Progenitor cell of endocrine pancreas (in vitro differentiated cells): ENCODE data around the gene TTC21B. TPM values are rescaled to one million over a fixed set of nuclear protein-coding genes. Genes with fewer than 3 reads are reported as not detected.

Experiments used
- DNase-seq: peaks from one replicate; pipeline ENCODE4 v3.0.0; 2021; ENCODE audit warnings: low spot score; ENCODE audit not compliant: unreplicated experiment
- H3K27ac Mint-ChIP-seq: 2 replicates; pipeline ENCODE4 v1.8.0; 2021; ENCODE audit warnings: mild to moderate bottlenecking, moderate library complexity, mixed read lengths
- H3K27me3 Mint-ChIP-seq: 2 replicates; pipeline ENCODE4 v1.8.0; 2021; ENCODE audit warnings: mixed read lengths
- H3K36me3 Mint-ChIP-seq: 2 replicates; pipeline ENCODE4 v1.8.0; 2022; ENCODE audit warnings: mixed read lengths; ENCODE audit not compliant: insufficient read depth
- H3K4me1 Mint-ChIP-seq: 2 replicates; pipeline ENCODE4 v1.8.0; 2021; ENCODE audit warnings: low read depth, mixed read lengths
- H3K4me3 Mint-ChIP-seq: 2 replicates; pipeline ENCODE4 v1.8.0; 2021; ENCODE audit warnings: low read depth, mild to moderate bottlenecking, moderate library complexity, mixed read lengths
- H3K9me3 Mint-ChIP-seq: 2 replicates; pipeline ENCODE4 v1.8.0; 2021; ENCODE audit warnings: low read depth, mixed read lengths
- CTCF ChIP-seq: fragments of 200-600 bp; sonication (generic); IDR thresholded peaks from one replicate; pipeline ENCODE4 v1.5.0; 2021; ENCODE audit warnings: antibody characterized with exemption, mild to moderate bottlenecking; ENCODE audit not compliant: unreplicated experiment
- total RNA-seq: library from RNA; stranded (reverse); gene quantifications from 2 replicates; pipeline ENCODE4 v1.2.1, GENCODE V29; 2021

The TTC21B gene
- total RNA-seq, 1 donor from 2014 or later: 34.5 TPM

DNA sequence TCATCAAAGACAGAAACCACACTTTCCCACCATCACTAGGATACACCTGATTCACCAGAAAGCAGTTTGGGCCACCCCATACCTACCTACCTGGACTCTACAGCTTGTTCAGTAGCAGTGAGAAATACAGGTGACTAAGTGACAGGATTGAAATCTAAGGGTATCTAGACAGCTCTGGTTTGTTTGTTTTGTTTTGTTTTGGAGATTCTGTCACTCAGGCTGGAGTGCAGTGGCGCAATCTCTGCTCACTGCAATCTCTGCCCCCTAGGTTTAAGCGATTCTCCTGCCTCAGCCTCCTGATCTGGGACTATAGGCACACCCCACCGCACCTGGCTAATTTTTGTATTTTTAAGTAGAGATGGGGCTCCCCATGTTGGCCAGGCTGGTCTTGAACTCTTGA lies 3.1 kb downstream of the TTC21B start:
- no peak overlapping the region for H3K27ac Mint-ChIP-seq
- DNase-seq: no peak
- H3K9me3 Mint-ChIP-seq: no peaks in the 10 kb centered on the region
- no peak for TF ChIP-seq CTCF
- H3K4me1 Mint-ChIP-seq: peaks cover 13% of the 10 kb centered on the region
- H3K36me3 Mint-ChIP-seq: peaks cover 10% of the 10 kb centered on the region
- no peaks in the 10 kb centered on the region for H3K27me3 Mint-ChIP-seq
- no peak overlapping the region for H3K4me3 Mint-ChIP-seq

DNA sequence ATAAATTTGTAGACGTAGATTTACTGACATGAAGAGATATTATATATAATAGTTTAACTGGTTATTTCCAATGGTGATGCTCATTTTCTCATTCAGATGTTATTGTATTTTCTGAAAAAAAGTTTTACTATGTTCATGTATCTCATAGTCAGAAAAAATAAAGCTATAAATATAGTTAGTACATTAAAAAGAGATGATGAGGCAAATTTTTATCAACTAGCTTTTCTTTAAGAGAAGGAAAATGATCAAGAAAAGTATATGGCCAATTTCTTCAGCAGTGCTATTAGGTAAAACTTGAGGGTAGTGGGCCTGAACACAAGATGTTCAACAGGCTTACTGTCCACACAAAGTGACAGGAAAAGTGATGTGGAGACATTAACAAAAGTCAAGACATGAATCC lies 11.7 kb downstream of the TTC21B start:
- Mint-ChIP-seq H3K4me3 (no peak overlapping the region), H3K9me3 (no peaks in the 10 kb centered on the region), H3K36me3 (peaks cover 26% of the 10 kb centered on the region), H3K4me1 (no peaks in the 10 kb centered on the region), H3K27me3 (no peaks in the 10 kb centered on the region), H3K27ac (no peak overlapping the region)
- TF ChIP-seq CTCF: no peak
- DNase-seq: no peak

DNA sequence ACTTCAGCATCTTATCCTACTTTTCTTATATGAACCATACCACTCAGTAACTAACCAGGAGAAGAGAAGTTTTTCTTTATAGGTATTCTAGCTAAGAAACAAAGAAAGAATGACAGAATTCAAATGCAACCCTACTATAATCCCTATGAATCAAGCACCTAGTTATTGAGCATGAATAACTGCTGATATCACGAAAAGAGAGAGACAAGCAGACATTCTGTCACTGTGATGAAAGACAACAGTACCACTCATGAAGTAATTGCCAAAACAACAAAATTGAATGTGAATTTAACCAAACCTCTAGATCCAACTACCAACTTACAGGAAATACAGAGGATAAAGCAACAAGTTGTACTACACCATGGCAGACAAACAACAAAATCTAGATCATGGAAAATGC lies 15.3 kb downstream of the TTC21B start:
- TF ChIP-seq CTCF: no peak
- Mint-ChIP-seq H3K27ac (peak overlapping the region; percentile 2), H3K36me3 (peaks cover 31% of the 10 kb centered on the region), H3K4me1 (no peaks in the 10 kb centered on the region), H3K9me3 (no peaks in the 10 kb centered on the region), H3K4me3 (no peak overlapping the region), H3K27me3 (no peaks in the 10 kb centered on the region)
- DNase-seq: no peak

GRCh38 chr2:165933211-165933910 lies 20.2 kb downstream of the TTC21B start:
- no peaks in the 10 kb centered on the region for H3K4me1 Mint-ChIP-seq
- DNase-seq: no peak
- H3K27me3 Mint-ChIP-seq: no peaks in the 10 kb centered on the region
- TF ChIP-seq CTCF: no peak
- no peak overlapping the region for H3K27ac Mint-ChIP-seq
- H3K9me3 Mint-ChIP-seq: no peaks in the 10 kb centered on the region
- no peak overlapping the region for H3K4me3 Mint-ChIP-seq
- peaks cover 16% of the 10 kb centered on the region for H3K36me3 Mint-ChIP-seq

DNA sequence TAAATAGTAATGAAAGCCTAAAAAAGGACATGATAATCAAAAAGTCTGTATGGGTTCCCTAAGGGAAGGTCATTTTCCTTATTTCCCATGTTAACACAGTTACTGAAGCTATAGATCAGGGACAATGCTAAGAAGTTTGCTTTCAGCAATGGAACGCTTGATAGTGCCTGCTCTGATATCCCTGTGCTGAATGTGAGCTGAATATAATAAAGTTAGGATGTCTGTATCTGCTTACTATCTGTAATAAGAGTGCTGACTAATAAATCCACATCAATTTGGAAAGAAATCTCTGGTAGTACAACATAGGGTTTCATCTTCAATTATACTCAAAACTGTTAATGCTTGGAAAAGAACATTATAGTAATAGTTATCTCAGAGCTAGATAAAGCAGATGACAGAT lies 25.8 kb downstream of the TTC21B start:
- peaks cover 24% of the 10 kb centered on the region for H3K36me3 Mint-ChIP-seq
- TF ChIP-seq CTCF: no peak
- H3K27ac Mint-ChIP-seq: no peak overlapping the region
- no peaks in the 10 kb centered on the region for H3K27me3 Mint-ChIP-seq
- H3K9me3 Mint-ChIP-seq: no peaks in the 10 kb centered on the region
- no peak overlapping the region for H3K4me3 Mint-ChIP-seq
- DNase-seq: no peak
- H3K4me1 Mint-ChIP-seq: no peaks in the 10 kb centered on the region
